Right hindlimb (tissue), 1 donor: Measurements from ENCODE around the gene GLP2R.
"Not testable (repeated sequence)": the region's sequence is repeated elsewhere in the genome, so short reads cannot be mapped to it uniquely, and the experiment has no call there.

ENCODE experiments used
- DNase-seq: peaks from one replicate; pipeline ENCODE4 v3.0.0-alpha.2; 2018

GLP2R gene

DNA sequence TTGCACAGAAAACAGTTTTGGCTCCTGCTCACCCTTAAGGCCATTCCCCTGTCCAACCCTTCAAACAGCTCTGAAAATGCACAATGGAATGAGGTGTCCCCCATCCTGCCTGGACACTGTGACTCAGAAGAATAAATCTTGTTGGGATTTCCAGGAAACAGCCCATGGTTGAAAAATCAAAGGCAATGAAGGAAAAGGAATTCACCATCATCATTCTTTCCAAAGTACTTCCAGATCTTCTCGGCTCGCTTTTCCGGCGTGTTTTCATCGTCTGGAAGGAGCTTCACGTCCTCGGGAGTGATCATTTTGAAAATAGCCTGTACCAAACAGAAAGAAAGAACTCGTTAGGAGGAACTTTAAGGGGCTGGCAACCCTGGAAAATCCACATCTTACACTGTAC lies 75.1 kb downstream of the GLP2R start:
- peak; percentile 45 for DNase-seq

DNA sequence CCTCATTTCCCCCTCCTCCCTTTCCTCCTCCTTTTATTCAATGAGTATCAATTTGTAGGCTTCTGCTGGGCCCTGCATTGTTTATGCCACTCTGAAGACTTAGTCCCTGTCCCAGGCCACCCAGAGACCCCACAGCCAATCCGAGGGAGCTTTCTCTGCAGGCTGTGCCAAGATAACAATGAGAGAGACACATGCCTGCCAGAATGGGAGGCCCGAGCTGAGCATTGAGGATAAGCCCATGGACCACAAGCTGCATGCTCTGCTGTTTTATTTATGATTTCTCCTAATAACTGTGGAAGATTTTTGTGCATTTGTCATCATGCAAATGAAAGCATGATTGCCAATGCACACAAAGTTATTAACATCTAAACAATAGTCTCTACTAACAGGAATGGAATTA lies 76.4 kb downstream of the GLP2R start:
- DNase-seq: no peak

DNA sequence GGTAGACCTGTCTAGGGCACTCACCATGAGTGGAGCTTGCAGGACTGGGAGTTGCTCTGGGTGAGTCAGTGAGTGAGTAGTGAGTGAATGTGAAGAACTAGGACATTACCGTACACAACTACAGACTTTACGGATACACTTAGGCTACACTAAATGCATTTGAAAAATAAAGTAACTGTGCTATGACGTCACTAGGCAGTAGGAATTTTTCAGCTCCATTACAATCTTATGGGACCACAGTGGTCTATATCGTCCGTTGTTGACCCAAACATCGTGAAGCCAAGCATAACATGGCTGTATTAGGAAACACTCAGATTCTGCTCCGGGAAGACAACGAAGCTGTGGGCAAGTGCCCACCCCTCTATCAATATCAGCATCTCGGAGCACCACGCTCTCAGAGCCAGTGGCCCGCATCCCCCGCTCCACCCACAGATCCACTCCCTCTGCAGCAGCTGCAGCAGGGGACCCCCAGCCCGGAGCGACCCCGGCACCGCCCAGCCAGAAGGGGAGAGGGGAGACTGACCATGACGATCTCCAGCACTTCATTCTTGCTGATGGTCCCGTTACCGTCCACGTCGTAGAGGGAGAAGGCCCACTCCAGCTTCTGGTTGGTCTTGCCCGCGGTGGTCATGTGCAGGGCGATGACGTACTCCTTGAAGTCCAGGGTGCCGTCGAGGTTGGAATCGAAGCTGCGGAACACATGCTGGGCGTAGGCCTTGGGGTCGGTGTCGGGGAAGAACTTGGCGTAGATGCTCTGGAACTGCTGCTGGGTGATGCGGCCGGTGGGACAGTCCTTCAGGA lies 78.8 kb downstream of the GLP2R start:
- DNase-seq: no peak

DNA sequence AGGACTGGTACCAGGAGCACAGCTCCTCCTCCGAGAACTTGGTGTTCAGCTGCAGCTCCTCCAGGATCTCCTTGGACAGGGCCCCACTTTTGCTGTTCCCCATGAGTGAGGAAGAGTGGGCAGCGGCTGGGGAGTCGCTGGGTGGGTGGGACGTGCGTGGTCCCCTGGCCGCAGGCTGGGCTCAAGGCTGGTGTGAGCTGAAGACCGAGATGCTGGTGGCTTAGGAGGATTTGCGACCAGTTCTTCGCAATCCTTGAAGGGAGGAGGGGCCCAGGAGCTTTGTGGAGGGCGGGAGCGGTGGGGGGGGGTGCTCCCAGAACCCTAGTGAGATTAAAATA lies 79.3 kb downstream of the GLP2R start, which contains the start of gene RCVRN:
TSS of gene RCVRN (minus strand) at position 194 of the 338 bp plus-strand sequence. CDS start at position 103, 91 bp downstream.
- no peak for DNase-seq

DNA sequence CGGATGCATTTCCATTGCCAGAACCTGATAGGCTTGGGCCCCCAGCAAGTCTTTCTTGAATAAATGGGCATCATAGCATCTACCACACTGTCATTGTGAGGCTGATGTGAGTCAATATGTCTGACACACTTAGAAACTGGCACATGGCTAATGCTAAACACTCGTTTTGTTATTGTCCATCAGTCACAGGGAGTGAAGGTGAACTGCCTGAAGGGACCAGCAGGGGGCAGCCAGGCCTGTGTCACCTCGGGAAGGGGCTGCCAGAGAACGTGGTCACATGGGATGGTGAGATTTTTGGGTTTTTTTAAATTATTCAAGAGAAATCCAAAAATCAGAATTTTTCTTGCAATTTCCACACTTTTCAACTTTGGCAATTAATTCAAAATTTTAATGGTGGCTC lies 80.2 kb downstream of the GLP2R start:
- DNase-seq: no peak

DNA sequence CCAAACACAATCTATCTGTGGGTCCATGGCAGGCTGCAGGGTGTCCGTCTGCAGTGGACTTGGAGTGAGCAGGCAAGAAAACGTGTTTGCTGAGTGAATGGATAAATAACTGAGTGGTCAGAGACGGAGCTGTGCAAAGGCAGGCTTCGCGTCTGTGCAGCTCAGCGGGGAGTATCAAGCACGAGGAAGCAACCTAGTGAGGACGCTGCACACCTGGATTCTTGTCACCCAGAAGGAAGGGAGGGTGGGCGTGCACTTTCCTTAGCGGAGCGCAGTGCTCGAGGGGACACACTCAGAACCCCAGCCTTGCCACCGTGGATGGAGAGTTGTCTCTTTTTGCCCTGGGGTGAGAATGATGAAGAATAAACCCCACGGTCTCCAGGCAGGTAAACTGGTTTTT lies 80.9 kb downstream of the GLP2R start:
- no peak for DNase-seq

DNA sequence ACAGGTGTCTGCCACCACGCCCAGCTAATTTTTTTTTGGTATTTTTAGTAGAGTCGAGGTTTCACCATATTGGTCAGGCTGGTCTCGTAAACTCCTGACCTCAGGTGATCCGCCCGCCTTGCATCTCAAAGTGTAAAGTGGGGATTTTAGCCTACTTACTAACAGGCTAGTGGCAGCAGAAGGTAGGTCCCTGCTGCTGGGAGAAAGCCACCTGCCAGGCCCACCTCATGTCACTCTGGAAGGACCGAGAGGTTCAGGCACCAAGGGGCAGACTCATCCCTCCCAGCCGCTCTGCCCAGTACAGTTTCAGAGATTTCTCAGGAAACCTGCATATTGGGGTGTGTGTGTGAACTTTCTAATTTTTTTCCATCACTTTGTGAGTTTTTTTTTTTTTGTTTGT lies 81.4 kb downstream of the GLP2R start:
- DNase-seq: no peak

DNA sequence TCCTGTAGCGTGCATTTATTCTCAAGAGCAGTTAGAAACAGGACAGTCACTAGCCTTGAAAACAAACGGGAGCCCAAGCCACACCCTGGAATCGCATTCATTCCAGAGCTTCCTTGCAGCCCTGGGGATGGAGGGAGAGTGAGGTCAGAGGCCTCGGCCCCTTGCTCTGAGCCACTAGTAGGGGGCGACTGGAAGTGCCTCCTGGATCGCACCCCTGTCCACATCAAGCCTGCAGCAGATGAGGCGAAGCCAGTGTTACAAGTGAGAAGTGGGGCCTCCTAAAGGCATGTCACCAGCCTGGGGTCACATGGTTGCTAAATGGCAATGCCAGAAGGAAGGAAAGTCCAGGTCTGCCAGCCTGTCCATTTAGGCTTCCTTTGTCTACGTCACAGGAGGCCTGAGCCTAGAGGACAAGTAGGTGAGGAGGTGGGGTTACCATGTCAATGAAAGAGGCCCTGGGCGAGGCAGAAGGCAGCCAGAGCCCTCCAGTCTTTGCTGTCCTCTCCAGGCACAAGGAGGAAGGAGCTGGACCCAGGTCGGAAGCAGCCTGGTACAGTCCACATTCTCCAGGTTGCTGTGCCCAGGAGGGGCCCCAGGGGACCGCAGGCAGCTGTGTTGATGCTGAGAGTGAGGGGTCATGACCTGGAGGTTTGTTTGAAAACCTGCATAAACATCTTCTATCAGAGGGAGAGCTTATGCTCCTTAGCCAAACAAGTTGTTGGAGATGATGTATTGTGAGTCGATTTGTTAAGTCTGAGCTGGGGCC lies 82.3 kb downstream of the GLP2R start:
- DNase-seq: peak; percentile 13

DNA sequence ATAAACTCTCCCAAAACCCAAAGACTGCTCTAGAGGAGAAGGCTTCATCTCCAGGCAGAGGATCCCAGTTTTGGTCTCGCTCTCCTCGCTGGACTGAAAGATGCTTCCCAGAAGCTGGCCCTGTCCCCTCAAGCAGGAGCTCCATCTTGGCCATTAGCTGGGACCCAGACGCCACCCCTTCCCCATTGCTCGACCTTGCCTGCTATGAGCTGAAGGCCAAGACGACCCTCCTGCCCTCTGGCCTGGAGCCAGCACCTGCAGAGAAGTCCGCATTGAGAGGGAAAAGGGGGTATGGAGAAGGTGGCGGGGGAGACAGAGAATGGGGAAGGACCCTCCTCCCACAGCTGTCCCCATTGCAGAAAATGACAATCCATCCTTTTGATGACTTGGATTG lies 82.9 kb downstream of the GLP2R start:
- DNase-seq: no peak

DNA sequence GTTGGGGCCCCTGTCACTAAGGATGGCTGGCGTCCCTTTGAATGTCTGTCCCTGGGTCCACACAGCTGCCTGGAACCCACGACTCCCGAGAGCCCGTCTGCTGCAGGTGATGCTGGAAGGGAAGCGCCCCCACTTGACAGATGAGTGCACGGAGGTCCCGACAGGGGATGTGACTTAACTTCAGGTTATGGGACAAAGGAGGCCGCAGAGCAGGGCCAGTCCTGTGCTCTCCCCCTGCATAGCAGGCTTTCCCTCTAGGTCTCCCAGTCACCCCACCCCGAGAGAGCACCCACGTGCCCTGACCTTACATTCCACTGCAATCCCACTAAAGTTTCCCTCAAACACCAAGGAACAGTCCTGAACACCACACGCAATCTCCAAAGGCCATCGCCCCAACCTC lies 85.4 kb downstream of the GLP2R start:
- no peak for DNase-seq

DNA sequence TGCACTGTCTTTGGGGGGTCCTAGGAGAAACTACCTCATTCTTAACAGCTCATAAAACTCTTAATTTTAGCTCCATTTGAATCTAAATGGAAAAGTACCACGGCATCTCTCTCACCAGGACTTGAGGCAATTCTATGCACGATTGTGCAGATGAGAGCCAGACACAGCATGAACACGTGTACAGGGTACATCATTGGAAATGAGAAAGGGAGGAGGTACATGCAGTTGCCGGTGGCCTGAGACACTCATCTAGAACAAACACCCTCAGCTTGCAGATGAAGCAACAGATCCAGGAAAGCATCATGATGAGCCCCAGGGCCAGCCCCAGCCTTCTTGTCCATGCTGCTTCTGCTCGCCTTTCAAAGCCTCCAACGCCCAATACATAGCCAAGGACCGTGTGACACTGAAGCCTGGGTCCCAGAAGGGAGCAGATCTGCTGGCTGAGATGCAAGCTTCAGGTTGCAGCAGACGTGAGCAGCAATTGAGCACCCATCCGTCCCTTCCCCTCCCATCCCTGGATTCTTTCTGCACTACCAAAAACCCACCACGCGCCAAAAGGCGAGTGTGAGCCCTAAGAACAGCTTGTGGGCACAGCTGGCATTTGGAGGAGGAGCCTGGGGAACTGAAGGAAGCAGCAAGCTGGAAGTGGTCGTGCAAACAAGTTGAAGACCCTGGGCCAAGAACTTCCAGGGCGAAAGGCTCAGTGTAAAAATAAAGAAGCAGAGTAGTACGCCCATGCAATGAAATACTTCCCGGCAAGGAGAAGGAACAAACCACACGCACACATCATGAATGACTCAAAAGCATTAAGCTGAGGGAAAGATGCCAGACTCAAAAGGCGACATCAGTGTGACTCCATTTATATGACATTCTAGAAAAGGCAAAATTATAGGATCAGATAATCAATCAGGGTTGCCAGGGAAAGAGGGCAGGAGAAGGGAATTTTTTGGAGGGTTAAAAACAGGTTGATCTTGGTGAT lies 86.7 kb downstream of the GLP2R start:
- DNase-seq: no peak

DNA sequence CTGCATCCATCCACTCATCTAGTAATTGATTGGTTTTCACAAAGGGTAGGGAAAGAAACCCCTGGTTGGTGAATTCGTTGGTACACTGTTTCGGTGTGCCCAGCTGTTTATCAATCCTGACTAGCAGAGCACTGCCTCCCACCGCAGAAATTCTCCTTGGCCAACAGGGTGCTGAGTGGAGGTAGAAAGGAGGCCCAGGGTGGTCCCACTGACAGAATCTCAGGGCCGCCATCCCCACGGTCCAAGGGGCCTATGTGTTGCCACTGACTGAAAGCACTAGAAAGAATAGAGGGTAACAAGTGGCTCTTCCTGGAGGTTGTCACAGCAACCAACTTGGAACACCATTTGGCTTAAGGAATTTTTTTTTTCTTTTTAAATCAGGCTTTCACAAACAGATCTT lies 87.8 kb downstream of the GLP2R start:
- DNase-seq: no peak

DNA sequence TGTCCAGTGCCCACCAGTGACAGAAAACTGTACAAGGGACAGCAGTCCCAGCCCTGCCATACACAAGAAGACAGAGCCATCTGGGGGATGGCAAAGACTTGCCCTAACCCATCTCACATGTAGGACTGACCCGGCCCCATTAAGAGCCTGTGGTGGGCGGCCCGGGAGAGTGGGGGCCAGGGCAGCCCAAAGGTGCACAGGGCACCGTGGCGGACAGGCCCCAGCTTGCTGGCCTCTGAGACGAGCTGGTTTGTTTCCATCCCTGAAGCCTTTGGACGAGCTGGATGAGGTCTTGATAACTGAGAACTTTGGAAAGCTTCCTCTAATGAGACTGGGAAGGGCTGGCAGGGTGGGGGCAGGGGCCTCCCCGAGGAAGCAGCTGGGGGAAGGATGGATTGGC lies 90.4 kb downstream of the GLP2R start:
- DNase-seq: no peak

DNA sequence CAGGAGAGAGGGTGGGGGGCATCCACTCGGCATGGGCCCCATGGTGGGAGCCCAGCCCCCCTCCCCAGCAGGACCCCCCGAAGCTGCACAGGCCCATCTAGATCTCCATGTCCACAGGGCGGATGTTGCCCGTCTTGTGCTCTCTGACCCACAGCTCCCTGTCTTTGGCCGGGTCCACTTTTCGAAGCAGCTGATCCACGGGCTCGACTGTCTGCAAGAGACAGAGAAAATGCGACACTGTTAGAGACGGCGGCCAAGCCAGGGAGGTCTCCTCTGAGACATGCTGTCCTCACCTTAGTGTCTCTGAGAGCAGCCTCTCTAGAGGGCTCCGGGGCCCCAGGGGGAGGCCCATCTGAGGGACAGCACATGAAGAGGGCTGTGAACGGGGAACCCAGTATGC lies 91.4 kb downstream of the GLP2R start:
- DNase-seq: no peak

DNA sequence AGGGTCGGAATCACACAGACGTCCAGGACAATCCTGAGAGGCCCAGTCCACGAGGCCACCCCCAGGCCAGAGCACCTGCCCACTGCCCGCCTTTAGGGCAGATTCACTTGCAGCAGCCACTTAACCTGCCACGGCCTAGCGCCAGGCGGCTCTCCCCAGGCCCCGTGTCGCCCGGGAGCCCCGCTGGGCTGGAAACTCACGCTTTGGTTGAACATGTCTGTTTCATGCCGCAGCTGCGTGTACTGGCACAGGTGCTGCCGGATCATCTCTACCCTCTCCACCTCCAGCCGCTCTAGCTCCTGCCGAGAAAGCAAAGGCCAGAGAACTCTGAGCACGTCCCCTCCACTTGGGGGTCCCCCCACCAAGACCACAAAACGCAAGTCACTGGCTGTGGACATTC lies 92.1 kb downstream of the GLP2R start:
- no peak for DNase-seq

DNA sequence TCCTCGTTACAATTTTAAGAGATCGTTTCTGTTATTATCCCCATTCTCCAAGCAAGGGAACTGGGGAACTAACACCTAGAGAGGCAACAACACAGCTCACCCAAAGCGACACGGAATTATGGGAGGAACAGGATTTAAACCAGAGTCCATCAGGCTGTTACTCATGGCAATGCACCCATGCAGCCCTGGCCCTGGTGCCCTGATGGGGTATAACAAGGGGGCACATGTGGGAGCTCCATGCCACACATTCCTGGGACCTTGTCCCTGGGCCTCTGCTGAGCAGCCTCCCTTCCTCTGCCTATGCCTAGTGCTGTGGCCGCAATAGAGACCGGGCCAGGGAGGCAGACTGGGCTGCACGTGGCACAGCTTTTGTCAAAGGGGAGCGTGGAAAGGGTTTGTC lies 92.6 kb downstream of the GLP2R start:
- DNase-seq: no peak

DNA sequence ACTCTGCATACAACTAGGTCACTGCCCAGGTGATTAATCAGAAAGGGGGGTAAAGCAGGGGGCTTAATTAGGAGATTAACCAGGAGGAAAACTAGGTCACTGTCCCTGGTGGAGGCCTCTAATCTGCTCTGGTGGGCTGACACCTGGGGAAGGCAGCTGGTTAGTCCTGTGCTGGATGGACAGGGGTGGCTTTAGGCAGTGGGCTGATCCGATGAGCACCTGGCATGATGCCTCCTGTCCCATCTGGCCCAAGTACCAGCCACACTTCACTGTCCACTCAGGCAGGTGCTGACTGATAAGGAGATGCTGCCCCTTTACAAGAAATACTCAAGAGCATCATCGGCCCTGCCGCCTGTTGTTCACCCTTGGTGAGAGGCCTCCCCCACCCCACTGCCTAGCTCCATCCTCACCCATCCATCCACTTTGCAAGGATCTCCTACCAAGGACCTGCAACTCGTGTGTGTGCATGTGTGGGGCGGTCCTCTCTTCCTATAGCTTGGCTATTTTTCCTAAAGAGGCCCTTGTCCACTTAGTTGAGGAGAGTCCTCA lies 93.2 kb downstream of the GLP2R start:
- no peak for DNase-seq

DNA sequence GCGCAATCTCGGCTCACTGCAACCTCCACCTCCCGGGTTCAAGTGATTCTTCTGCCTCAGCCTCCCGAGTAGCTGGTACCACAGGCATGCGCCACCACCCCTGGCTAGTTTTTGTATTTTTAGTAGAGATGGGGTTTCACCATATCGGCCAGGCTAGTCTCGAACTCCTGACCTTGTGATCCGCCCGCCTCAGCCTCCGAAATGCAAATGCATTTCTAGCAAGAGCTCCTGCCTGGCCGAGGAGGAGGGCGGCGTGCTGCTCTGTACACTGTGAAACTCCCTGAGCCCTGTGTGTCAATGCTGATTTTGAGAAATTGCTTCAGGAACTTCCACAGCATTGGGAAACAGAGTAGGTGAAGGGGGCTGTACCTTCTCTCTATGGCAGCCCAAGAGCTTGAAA lies 95.5 kb downstream of the GLP2R start:
- DNase-seq: not testable (repeated sequence)

DNA sequence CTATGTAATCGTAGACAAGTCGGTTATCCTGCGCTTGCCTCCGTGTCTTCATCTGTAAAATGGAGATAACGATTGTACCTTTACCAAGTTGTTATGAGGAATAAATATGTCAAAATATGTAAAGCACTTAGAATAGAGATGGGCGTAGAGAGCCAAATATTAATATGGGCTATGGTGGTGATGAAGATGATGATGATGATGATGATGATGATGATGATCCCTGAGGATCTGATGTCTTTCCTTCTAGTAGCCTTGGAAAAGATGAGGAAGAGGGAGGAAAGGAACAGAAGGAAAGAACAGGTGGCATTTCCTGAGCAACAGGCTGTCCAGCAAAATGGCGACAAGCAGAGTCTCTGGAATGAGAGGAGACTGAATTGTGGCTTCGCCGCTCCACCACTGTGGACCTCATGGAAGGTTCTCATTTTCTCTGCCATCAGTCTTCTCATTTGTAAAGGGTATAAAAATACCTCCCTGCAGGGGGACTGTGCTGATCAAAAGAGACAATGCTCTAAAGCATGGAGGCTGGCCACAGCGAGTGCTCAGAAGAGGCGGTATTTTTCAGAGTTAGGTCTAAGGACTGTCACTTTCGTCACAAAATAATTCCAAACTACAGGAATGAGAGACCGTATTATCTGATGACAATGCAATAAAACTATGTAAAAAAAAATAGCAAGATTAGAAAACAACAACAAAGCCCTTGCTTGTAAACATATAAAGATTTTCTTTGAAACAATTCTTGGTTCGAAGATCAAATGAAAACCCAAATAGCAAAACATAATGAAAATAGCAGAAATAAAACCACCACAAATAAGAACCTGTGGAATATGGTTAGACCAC lies 96.5 kb downstream of the GLP2R start:
- no peak for DNase-seq

DNA sequence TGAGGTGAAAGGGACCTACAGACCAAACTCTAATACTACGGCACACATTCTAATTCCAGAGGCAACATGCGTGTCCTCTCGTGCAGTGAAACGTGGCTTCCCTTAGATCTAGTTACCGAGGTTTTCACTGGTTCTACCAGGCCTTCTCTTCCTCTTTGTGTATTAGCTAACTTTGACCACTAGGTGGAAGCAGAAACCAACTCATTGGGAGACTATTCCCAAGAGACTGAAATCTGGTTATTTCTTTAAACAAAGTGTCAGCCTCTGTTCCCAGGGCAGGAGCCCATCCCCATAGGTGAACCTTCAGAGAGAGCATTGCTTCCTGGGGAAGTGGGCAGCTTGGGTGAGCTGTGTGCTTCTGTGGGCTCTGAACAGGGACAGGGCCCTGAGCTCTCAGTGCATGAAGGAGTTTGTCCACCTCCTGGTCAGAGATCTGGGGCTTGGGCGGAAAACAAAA lies 99.0 kb downstream of the GLP2R start:
- peak; percentile 52 for DNase-seq

DNA sequence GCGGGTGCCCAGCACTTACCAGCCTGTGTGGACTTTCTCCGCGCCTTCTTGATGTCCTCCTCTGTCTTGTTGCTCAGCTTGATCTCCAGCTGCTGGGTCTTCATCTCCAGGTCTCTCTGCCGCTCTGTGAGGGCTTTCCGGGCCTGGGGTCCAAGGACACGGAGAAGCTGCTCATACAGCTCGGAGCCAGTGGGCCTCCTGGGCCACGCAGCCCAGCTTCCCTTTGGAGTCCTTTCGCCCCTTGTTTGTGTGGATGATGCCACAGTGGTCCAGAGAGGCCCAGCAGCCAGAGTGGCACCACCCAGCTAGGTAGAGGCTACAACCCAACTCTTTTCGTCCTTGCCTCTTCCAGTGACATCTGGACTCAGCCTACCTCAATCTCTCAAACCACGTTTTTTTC lies 99.7 kb downstream of the GLP2R start:
- no peak for DNase-seq
